ENCODE measurements around the gene PIM2.
"Not testable (repeated sequence)": the region's sequence is repeated elsewhere in the genome, so short reads cannot be mapped to it uniquely, and the experiment has no call there.

Gene PIM2

GRCh38 chrX:48872017-48872416 lies 46.8 kb downstream of the PIM2 start:
- not testable (repeated sequence) for DNase-seq (ENCODE audit: low read depth in 2 of 2)

GRCh38 chrX:48864210-48864609 lies 54.6 kb downstream of the PIM2 start:
- no peak for DNase-seq (ENCODE audit: low read depth in 2 of 2)
